ENCODE data around the gene TIGD3. TPM values are rescaled to one million over a fixed set of nuclear protein-coding genes. Genes with fewer than 3 reads are reported as not detected.

TIGD3 gene
- total and polyA plus RNA-seq, 2 of the 13 experiments (the other 11 are each of a cell fraction or from before 2014, with no cell fraction given), result 0.49 to 4.9 TPM

GRCh38 chr11:65357856-65358356, 3.4 kb downstream of the TIGD3 start (continued):
- TF ChIP-seq FOSL1 (CRISPR knock-in tag; IDR thresholded peaks at IDR 0.05; ENCODE audit: borderline replicate concordance) (no peak), THAP9 (CRISPR knock-in tag; IDR thresholded peaks at IDR 0.05; ENCODE audit: borderline replicate concordance) (no peak; the same call in 1 of the 2 replicates), RFX5 (IDR thresholded peaks at IDR 0.05; ENCODE audit: low read depth, low read length) (0 out of 2 replicates have a peak, but pooled peaks have one; percentile 17), NR2C2 (CRISPR knock-in tag; IDR thresholded peaks at IDR 0.05; ENCODE audit: borderline replicate concordance) (peak; percentile 73; the same call in 1 of the 2 replicates), PITX1 (CRISPR knock-in tag; IDR thresholded peaks at IDR 0.05) (no peak; the same call in 1 of the 2 replicates), ZMYM4 (CRISPR knock-in tag; IDR thresholded peaks at IDR 0.05) (peak; percentile 61; the same call in 1 of the 2 replicates), SALL1 (CRISPR knock-in tag; IDR thresholded peaks at IDR 0.05) (peak; percentile 72), RELA (CRISPR knock-in tag; IDR thresholded peaks at IDR 0.05) (no peak), NFIC (IDR thresholded peaks at IDR 0.05; ENCODE audit: low read length) (no peak), SP1 (IDR thresholded peaks at IDR 0.05) (no peak), SP1 (CRISPR knock-in tag; IDR thresholded peaks at IDR 0.05) (no peak), MED1 (CRISPR knock-in tag; IDR thresholded peaks at IDR 0.05) (peak; percentile 77), TOPORS (CRISPR knock-in tag; IDR thresholded peaks at IDR 0.05) (peak; percentile 80), PHF20 (CRISPR knock-in tag; IDR thresholded peaks at IDR 0.05) (peak; percentile 34; the same call in 1 of the 2 replicates), ZNF766 (CRISPR knock-in tag; IDR thresholded peaks at IDR 0.05; ENCODE audit: borderline replicate concordance) (no peak), KDM1A (CRISPR knock-in tag; IDR thresholded peaks at IDR 0.05) (no peak)
- TF ChIP-seq, protein P1, sequence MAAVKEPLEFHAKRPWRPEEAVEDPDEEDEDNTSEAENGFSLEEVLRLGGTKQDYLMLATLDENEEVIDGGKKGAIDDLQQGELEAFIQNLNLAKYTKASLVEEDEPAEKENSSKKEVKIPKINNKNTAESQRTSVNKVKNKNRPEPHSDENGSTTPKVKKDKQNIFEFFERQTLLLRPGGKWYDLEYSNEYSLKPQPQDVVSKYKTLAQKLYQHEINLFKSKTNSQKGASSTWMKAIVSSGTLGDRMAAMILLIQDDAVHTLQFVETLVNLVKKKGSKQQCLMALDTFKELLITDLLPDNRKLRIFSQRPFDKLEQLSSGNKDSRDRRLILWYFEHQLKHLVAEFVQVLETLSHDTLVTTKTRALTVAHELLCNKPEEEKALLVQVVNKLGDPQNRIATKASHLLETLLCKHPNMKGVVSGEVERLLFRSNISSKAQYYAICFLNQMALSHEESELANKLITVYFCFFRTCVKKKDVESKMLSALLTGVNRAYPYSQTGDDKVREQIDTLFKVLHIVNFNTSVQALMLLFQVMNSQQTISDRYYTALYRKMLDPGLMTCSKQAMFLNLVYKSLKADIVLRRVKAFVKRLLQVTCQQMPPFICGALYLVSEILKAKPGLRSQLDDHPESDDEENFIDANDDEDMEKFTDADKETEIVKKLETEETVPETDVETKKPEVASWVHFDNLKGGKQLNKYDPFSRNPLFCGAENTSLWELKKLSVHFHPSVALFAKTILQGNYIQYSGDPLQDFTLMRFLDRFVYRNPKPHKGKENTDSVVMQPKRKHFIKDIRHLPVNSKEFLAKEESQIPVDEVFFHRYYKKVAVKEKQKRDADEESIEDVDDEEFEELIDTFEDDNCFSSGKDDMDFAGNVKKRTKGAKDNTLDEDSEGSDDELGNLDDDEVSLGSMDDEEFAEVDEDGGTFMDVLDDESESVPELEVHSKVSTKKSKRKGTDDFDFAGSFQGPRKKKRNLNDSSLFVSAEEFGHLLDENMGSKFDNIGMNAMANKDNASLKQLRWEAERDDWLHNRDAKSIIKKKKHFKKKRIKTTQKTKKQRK (IDR thresholded peaks at IDR 0.05; ENCODE audit: low read length), result no peak
- TF ChIP-seq, protein P2, sequence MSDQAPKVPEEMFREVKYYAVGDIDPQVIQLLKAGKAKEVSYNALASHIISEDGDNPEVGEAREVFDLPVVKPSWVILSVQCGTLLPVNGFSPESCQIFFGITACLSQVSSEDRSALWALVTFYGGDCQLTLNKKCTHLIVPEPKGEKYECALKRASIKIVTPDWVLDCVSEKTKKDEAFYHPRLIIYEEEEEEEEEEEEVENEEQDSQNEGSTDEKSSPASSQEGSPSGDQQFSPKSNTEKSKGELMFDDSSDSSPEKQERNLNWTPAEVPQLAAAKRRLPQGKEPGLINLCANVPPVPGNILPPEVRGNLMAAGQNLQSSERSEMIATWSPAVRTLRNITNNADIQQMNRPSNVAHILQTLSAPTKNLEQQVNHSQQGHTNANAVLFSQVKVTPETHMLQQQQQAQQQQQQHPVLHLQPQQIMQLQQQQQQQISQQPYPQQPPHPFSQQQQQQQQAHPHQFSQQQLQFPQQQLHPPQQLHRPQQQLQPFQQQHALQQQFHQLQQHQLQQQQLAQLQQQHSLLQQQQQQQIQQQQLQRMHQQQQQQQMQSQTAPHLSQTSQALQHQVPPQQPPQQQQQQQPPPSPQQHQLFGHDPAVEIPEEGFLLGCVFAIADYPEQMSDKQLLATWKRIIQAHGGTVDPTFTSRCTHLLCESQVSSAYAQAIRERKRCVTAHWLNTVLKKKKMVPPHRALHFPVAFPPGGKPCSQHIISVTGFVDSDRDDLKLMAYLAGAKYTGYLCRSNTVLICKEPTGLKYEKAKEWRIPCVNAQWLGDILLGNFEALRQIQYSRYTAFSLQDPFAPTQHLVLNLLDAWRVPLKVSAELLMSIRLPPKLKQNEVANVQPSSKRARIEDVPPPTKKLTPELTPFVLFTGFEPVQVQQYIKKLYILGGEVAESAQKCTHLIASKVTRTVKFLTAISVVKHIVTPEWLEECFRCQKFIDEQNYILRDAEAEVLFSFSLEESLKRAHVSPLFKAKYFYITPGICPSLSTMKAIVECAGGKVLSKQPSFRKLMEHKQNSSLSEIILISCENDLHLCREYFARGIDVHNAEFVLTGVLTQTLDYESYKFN (CRISPR knock-in tag; conservative IDR thresholded peaks at IDR 0.05), result peak; percentile 89
- TF ChIP-seq, protein P3, sequence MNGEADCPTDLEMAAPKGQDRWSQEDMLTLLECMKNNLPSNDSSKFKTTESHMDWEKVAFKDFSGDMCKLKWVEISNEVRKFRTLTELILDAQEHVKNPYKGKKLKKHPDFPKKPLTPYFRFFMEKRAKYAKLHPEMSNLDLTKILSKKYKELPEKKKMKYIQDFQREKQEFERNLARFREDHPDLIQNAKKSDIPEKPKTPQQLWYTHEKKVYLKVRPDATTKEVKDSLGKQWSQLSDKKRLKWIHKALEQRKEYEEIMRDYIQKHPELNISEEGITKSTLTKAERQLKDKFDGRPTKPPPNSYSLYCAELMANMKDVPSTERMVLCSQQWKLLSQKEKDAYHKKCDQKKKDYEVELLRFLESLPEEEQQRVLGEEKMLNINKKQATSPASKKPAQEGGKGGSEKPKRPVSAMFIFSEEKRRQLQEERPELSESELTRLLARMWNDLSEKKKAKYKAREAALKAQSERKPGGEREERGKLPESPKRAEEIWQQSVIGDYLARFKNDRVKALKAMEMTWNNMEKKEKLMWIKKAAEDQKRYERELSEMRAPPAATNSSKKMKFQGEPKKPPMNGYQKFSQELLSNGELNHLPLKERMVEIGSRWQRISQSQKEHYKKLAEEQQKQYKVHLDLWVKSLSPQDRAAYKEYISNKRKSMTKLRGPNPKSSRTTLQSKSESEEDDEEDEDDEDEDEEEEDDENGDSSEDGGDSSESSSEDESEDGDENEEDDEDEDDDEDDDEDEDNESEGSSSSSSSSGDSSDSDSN (CRISPR knock-in tag; IDR thresholded peaks at IDR 0.05), result peak; percentile 30; the same call in 1 of the 2 replicates
